PC-3 (cell line): ENCODE results near the gene APCDD1.

Source experiments
- CTCF ChIP-seq: fragments of 300-600 bp; sonication (generic); conservative IDR thresholded peaks from 2 replicates; pipeline ENCODE4 v1.5.1; 2017; ENCODE audit warnings: antibody characterized with exemption, low read depth, mild to moderate bottlenecking, low read length
- EZH2 ChIP-seq: fragments of 300-600 bp; sonication (generic); IDR thresholded peaks from one replicate; pipeline ENCODE4 v1.6.1; 2017; ENCODE audit warnings: antibody characterized with exemption, mild to moderate bottlenecking, low read length; ENCODE audit not compliant: unreplicated experiment
- EZH2phosphoT487 ChIP-seq: fragments of 300-600 bp; sonication (generic); IDR thresholded peaks from 2 replicates; pipeline ENCODE4 v1.6.1; 2018; ENCODE audit warnings: mild to moderate bottlenecking, antibody characterized with exemption, low read length, borderline replicate concordance

DNA sequence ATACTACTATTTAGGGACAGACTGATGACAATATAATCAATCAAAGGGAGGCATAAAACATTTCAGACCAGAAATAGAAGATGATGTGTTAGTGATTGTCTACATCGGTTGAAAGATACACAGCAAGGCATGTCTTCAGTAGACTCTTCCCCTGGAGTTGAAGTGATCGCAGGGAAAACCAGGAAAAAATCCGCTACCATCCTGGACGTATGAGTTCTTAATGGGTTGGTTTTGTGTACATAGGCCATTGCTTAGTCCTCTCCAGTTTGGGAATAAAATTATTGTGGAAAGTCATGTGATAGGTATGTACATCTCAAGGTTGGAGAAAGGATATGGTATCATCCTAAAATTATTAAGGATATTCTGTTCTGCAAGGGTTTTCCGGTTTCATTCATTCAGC, 4.3 kb downstream of the APCDD1 start:
- TF ChIP-seq CTCF (no peak), EZH2 (no peak), EZH2phosphoT487 (no peak)
